Retina (tissue), 1 donor: Measurements from ENCODE around the gene ZDHHC5.

Experiments
- DNase-seq: peaks from one replicate; pipeline ENCODE4 v3.0.0-alpha.2; 2016

Gene ZDHHC5

DNA sequence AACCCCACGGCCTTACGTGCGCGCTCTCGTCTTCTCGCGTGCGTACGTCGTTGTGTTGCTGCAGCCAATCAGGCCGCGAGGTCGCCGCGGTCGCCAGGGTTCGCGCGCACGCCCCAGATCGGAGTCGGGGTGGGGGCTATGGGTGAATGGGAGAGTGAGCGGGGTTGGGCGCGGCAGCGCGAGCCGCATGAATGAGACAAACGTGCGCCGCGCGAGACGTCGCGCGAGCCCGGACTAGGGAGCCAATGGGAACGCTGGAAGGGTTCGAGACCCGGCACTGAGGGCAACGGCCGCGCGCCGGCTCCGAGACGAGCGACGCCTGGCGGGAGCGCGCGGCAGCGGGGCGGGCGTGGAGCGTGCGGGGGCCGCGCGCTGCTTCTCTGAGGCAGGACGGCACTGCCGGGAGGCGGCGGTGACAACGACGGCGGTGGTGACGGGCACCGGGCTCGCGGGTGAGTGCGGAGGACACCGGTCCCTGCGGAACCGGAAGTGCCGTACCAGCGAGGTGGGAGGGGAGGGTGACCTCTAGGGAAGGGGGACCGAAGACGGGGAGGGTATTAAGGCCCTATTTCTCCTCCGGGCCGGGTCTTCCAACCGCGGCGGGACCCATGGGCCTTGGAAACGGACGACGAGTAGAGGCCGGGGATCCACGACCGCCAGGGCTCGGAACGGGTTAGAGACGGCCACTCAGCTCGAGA is at the start of gene ZDHHC5:
ZDHHC5 (plus strand) TSS at position 379 of the 698 bp plus-strand sequence. CDS start 4,977 bp downstream, outside the sequence.
- DNase-seq = peak; percentile 100

GRCh38 chr11:57618438-57618837 is 49.5 kb upstream of the ZDHHC5 start:
- DNase-seq = no peak

DNA sequence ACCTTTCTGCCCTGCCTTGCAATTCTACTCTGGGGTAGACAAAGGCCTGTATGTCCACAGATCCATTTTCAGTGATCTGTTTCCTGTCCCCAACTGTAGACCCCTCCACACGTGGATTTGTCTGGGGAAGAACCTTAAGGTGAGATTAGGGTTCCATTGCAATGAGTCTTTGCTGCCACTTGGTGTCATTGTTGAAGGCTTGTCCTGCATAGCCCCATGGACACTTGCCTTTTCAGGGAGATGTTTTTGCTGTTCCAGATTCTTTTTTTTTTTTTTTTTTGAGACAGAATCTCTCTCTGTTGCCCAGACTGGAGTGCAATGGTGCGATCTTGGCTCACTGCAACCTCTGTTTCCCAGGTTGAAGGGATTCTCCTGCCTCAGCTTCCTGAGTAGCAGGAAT is 48.6 kb upstream of the ZDHHC5 start:
- no peak for DNase-seq

GRCh38 chr11:57620467-57620866 is 47.4 kb upstream of the ZDHHC5 start:
- DNase-seq = no peak

GRCh38 chr11:57622263-57622662 is 45.7 kb upstream of the ZDHHC5 start:
- no peak for DNase-seq

DNA sequence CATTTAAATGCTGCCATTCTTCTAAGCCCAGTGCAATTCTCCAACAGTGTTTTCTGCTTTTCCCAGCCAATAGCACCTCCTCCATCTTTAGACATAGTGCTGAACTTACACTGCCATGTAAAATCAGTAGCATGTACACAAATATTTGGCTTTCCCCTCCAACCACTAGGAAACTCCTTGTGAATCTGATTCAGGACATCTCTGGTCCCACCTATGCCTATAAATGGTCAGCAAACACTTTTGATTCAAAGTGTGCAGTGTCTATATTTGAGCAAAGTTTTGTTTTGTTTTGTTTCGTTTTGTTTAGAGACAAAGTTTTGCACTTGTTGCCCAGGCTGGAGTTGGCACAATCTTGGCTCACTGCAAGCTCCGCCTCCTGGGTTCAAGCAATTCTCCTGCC is 43.0 kb upstream of the ZDHHC5 start:
- no peak for DNase-seq

DNA sequence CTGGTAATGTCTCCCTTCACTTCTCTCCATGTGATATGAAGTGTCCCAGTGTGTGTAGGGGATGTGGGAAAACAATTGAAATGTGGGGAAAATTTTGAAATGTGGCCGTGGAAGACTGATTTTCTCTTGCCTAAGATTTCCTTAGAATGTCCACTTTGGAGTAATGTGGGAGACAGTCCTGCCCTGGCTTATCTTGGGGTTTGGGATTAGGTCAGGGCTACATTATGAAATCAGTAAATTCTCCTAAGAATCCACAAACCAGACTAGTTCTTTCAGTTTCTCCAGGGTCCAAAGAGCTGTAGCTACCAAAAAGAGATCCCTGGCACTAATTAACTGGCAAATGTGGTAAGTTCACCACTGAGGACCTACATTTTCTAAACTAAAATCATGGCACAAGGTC is 41.0 kb upstream of the ZDHHC5 start:
- no peak for DNase-seq

- DNase-seq = no peak
These were observed 37.7 kb upstream of the ZDHHC5 start for GRCh38 chr11:57630171-57630570.

GRCh38 chr11:57632116-57632515 is 35.8 kb upstream of the ZDHHC5 start:
- DNase-seq = no peak

GRCh38 chr11:57633394-57634070 is 34.4 kb upstream of the ZDHHC5 start:
- DNase-seq = no peak

GRCh38 chr11:57634311-57634710 is 33.6 kb upstream of the ZDHHC5 start:
- DNase-seq = no peak

GRCh38 chr11:57635246-57635645 is 32.7 kb upstream of the ZDHHC5 start:
- DNase-seq = no peak

DNA sequence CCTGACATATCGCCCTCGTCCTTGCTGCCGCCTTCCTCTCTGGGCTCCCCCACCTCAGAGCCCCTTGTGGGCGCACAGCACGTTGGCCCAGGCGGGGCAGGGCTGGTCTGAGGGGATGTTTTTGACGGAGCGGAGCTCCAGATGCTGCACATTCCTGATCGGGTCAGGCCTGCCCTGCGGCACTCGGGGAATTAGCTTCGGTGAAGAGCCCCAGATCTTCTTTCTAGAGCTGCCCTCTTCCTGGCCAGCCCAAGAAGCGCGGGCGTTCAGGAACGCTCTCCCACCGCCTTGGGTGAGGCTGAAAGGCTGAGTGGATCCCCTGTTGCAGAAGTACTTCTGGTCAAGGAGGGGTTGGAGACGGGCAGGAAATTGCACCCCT is 30.3 kb upstream of the ZDHHC5 start:
- DNase-seq = no peak

- DNase-seq = peak; percentile 86
These were observed 29.7 kb upstream of the ZDHHC5 start for GRCh38 chr11:57638005-57638781.

- DNase-seq = no peak
These were observed 29.0 kb upstream of the ZDHHC5 start for GRCh38 chr11:57638811-57639320.

DNA sequence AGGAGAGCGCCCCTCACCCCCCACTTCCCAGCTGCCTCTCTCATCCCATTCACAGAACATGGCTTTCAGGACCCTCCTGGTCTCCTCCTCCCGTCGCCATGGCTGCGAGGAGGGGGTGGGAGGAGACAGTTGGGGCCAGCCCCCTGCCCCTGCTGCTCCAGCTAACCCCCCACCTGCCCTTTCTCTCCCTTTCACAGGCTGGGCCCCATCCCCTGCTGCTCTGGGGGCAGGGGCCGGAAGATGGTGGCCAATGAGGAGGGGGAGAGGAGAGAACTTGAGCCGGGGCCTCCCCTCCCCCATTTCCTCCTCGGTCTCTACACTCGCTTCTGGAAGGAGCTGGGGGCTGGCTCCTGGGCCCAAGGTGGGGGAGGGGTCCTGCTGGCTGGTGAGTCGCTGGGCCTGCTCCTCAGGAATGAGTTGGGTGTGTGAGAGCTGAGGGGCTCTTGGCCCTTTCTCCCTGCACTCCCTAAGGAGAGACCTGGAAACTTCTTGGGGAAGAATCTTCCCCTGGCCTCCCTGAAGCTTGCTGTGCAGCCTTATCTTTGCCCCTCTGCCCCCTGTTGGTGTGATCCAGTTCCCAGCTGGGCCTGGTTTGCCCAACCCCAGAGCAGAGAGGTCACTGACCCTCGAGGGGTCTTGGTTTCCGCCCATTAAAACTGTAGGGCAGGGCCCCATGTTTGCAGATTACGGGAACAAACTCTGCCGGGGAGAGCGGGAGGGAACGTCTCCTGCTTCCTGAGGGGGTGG is 28.4 kb upstream of the ZDHHC5 start:
- DNase-seq = peak; percentile 94

- DNase-seq = no peak
These were observed 27.7 kb upstream of the ZDHHC5 start for GRCh38 chr11:57640068-57640800.

GRCh38 chr11:57641011-57641807 is 26.7 kb upstream of the ZDHHC5 start:
- peak; percentile 67 for DNase-seq

DNA sequence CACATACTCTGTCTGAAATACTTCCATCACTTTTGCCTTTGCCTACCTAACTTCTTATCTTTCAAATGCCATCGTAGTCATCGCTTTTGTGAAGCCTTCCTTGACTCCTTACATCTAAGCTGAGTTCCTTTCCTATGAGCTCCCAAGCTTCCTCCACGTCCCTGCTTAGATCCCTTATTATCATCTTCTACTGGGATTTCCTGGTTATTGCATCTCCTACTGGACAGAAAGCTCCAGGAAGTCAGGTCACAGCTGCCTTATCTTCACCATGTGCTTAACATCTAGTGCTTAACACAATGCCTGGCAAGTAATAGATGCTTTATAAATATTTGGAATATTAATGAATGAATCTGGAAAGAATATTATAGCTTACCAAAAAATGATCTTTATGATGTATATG is 24.1 kb upstream of the ZDHHC5 start:
- no peak for DNase-seq

DNA sequence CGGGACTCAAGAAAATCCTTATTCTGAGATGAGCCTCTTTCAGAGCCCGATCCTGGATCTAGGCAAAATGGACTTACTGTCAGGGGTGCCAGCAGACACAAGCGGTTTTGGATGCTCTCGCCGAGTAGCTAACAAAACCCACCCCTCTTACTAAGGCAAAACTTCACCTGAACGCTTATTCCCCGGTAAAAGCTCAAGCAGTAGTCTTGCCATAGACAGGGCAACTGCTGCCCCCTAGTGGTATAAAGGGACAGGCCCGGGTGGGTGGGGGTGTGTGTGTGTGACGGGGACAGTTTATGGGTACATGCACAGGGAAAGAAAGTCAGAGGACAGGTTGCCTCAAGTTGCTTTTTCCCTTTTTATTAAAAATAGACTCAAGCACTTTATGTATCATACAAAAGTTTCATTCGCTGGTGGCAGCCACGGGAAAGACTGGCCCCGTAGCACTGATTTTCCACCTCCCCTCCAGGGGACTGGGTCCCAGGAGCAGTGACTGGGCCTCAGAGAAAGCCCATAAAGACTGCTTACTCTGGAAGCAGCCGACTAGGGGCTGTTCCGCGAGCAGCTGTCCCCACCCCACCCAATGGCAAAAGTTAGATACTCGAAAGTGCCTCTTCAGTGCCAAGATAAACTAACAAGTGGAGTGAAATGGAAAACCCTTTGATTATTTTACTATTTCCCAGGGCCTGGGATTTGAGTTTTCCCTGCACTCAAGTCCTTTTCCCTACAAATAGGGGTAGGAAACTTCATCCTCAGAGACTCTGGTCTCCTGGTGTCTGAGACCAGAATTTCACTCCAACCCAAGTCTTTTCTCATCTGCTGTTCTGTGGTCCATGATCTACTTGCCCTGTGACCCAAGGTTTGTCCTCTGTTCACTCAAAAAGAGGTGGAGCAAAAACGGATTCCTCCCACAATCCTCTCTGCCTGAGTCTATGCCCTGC is 22.9 kb upstream of the ZDHHC5 start:
- DNase-seq = peak; percentile 82
